OCI-LY7 (cell line): Measurements from ENCODE around the gene CTRB1. TPM values are rescaled to one million over a fixed set of nuclear protein-coding genes. Genes with fewer than 3 reads are reported as not detected.

ENCODE experiments used
- BruUV-seq: library from RNA; stranded (reverse); fragments of 400-500 nt; replicated peaks from 2 replicates; lab custom pipeline; 2021; lab: Mats Ljungman, UMichigan
- CTCF ChIA-PET: fragments of 300-600 bp; sonication (Branson Sonifier 250); formaldehyde crosslinking; loops from one replicate; lab custom pipeline; 2022; ENCODE audit warnings: antibody characterized with exemption; ENCODE audit not compliant: unreplicated experiment; lab: Charles Lee
- POLR2A ChIA-PET: fragments of 300-600 bp; sonication (Branson Sonifier 250); formaldehyde crosslinking; loops from one replicate; lab custom pipeline; 2022; ENCODE audit warnings: antibody characterized with exemption; lab: Charles Lee
- DNase-seq: peaks from one replicate; pipeline ENCODE4 v3.0.0-alpha.2; 2015; ENCODE audit warnings: low spot score
- H2AFZ ChIP-seq: fragments of 200-600 bp; sonication (generic), shearing (Covaris generic); 2 replicates; pipeline ENCODE4 v1.6.1; 2014; ENCODE audit warnings: mild to moderate bottlenecking, antibody characterized with exemption, low read length, moderate library complexity
- H3K27ac ChIP-seq: fragments of 200-600 bp; sonication (generic); 2 replicates; pipeline ENCODE4 v1.5.1; 2014; ENCODE audit warnings: mixed run types, low read depth, mild to moderate bottlenecking, moderate library complexity, low read length, inconsistent platforms; ENCODE audit not compliant: poor library complexity, severe bottlenecking
- H3K36me3 ChIP-seq: fragments of 200-600 bp; sonication (generic); 2 replicates; pipeline ENCODE4 v1.6.1; 2014; ENCODE audit warnings: mild to moderate bottlenecking, antibody characterized with exemption, low read length, moderate library complexity, mixed read lengths; ENCODE audit not compliant: insufficient read depth
- H3K4me1 ChIP-seq: fragments of 200-600 bp; sonication (generic); 2 replicates; pipeline ENCODE4 v1.5.1; 2014; ENCODE audit warnings: mild to moderate bottlenecking, low read length; ENCODE audit not compliant: insufficient read depth, poor library complexity, severe bottlenecking
- H3K4me2 ChIP-seq: fragments of 200-600 bp; sonication (generic); 2 replicates; pipeline ENCODE4 v1.6.1; 2014; ENCODE audit warnings: mild to moderate bottlenecking, low read length
- H3K4me3 ChIP-seq: fragments of 200-600 bp; sonication (generic); 2 replicates; pipeline ENCODE4 v1.5.1; 2014; ENCODE audit warnings: mild to moderate bottlenecking, low read depth, low read length; ENCODE audit not compliant: poor library complexity, severe bottlenecking
- H3K79me2 ChIP-seq: fragments of 200-600 bp; sonication (generic); 2 replicates; pipeline ENCODE4 v1.6.1; 2016; ENCODE audit warnings: low read depth, mild to moderate bottlenecking, low read length, moderate library complexity, mixed read lengths; ENCODE audit not compliant: insufficient read depth
- H3K9me2 ChIP-seq: fragments of 200-600 bp; sonication (generic); 2 replicates; pipeline ENCODE4 v1.6.1; 2016; ENCODE audit warnings: mild to moderate bottlenecking, low read length, mixed read lengths; ENCODE audit not compliant: insufficient read depth
- H3K9me3 ChIP-seq: fragments of 200-600 bp; sonication (generic); 2 replicates; pipeline ENCODE4 v1.6.1; 2014; ENCODE audit warnings: mild to moderate bottlenecking, mixed run types, low read length, mixed read lengths
- H4K20me1 ChIP-seq: fragments of 200-600 bp; sonication (generic); 2 replicates; pipeline ENCODE4 v1.6.1; 2014; ENCODE audit warnings: mild to moderate bottlenecking, antibody characterized with exemption, low read length, moderate library complexity, mixed read lengths; ENCODE audit not compliant: insufficient read depth
- CTCF ChIP-seq: fragments of 200-600 bp; sonication (generic); conservative IDR thresholded peaks from 2 replicates; pipeline ENCODE4 v1.5.1; 2014; ENCODE audit warnings: mild to moderate bottlenecking, antibody characterized with exemption, low read length, moderate library complexity, mixed read lengths
- EZH2phosphoT487 ChIP-seq: fragments of 200-600 bp; sonication (generic); IDR thresholded peaks from 2 replicates; pipeline ENCODE4 v1.6.1; 2018; ENCODE audit warnings: low read depth, borderline replicate concordance, mild to moderate bottlenecking, mixed run types, antibody characterized with exemption, low read length, moderate library complexity, mixed read lengths
- intact Hi-C: fragments of 100-400 bp; cut with micrococcal nuclease; formaldehyde crosslinking; loops from one replicate; pipeline ENCODE4 v1.10.0; 2022; ENCODE audit not compliant: unreplicated experiment
- total RNA-seq, 2 experiments: library from RNA; depleted of rRNA in 1 of 2; stranded (reverse); fragments of >200 nt in 1 of 2; shearing (Covaris generic) in 1 of 2; gene quantifications; 2 replicates each; pipeline ENCODE4 v1.2.3, GENCODE V29; 2014 to 2022

CTRB1 gene
- total RNA-seq, 2 experiments from 2014 or later, result not detected

- BruUV-seq, result no TSS peak
- CTCF ChIA-PET, result no interaction called here
- no peak overlapping the region for H3K27ac ChIP-seq
Observed at GRCh38 chr16:75202069-75202590, 16.7 kb upstream of the CTRB1 start.

DNA sequence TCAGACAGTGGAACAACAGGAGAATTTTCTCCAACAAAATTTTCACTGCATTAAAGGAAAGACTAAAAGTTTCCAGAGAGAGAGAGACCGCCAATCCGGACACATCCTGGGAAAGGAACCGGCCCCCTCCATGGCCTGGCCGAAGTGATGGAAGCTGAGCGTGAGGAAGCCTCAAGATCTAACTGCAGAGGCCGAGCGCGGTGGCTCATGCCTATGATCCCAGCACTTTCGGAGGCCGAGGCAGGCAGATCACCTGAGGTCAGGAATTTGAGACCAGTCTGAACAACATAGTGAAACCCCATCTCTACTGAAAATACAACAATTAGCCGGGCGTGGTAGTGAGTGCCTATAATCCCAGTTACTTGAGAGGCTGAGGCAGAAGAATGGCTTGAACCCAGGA is 15.7 kb upstream of the CTRB1 start:
- POLR2A ChIA-PET, result interaction anchor here (0.6 to 1.0 kb wide), 2 partner anchors 17 to 183 kb away, joined by 3 read pairs; no protein-coding TSS in a partner anchor
- Histone ChIP-seq H3K4me3 (no peak overlapping the region), H3K9me3 (no peaks in the 10 kb centered on the region), H3K36me3 (no peaks in the 10 kb centered on the region), H3K27ac (no peak overlapping the region), H2AFZ (no peak overlapping the region), H3K4me1 (peaks cover 10% of the 10 kb centered on the region), H3K4me2 (no peak overlapping the region), H4K20me1 (no peaks in the 10 kb centered on the region), H3K9me2 (no peaks in the 10 kb centered on the region), H3K79me2 (no peaks in the 10 kb centered on the region)
- intact Hi-C loops, result loop anchor here (2.0 kb wide), 1 partner anchor 16 kb away; the partner anchor contains the start of gene CTRB1
- no peak for DNase-seq
- CTCF ChIA-PET, result no interaction called here
- no TSS peak for BruUV-seq
- TF ChIP-seq CTCF (no peak), EZH2phosphoT487 (no peak)

More at GRCh38 chr16:75202069-75202590, 16.7 kb upstream of the CTRB1 start:
- no peak overlapping the region for H3K4me2 ChIP-seq
- H3K36me3 ChIP-seq, result no peaks in the 10 kb centered on the region
- no peaks in the 10 kb centered on the region for H3K9me2 ChIP-seq
- intact Hi-C loops, result loop anchor here (2.0 kb wide), 1 partner anchor 17 kb away; the partner anchor contains the start of gene CTRB1
- no peak for DNase-seq
- no peaks in the 10 kb centered on the region for H3K79me2 ChIP-seq
- POLR2A ChIA-PET, result interaction anchor here (0.7 to 1.2 kb wide), 3 partner anchors 187 to 572 kb away, joined by 3 to 4 read pairs (median 3); no protein-coding TSS in a partner anchor
- TF ChIP-seq EZH2phosphoT487, result no peak
- TF ChIP-seq CTCF, result no peak
- peaks cover 10% of the 10 kb centered on the region for H3K4me1 ChIP-seq
- no peak overlapping the region for H2AFZ ChIP-seq
- H3K4me3 ChIP-seq, result no peak overlapping the region
- H4K20me1 ChIP-seq, result no peaks in the 10 kb centered on the region
- H3K9me3 ChIP-seq, result no peaks in the 10 kb centered on the region
